Stimulated activated CD4-positive, alpha-beta T cell treated with anti-CD3 and anti-CD28 coated beads, Interleukin-12 subunit alpha, Interleukin-12 subunit beta, amount 100 ng/mL, for 24 hours (primary cell): ENCODE results near the gene ADAT1.
"Not testable (repeated sequence)": the region's sequence is repeated elsewhere in the genome, so short reads cannot be mapped to it uniquely, and the experiment has no call there.

ENCODE experiments used
- DNase-seq, 2 experiments: peaks; one replicate each; pipeline ENCODE4 v3.0.0-alpha.2; 2020; ENCODE audit warnings: low read depth in 2 of 2

The ADAT1 gene

DNA sequence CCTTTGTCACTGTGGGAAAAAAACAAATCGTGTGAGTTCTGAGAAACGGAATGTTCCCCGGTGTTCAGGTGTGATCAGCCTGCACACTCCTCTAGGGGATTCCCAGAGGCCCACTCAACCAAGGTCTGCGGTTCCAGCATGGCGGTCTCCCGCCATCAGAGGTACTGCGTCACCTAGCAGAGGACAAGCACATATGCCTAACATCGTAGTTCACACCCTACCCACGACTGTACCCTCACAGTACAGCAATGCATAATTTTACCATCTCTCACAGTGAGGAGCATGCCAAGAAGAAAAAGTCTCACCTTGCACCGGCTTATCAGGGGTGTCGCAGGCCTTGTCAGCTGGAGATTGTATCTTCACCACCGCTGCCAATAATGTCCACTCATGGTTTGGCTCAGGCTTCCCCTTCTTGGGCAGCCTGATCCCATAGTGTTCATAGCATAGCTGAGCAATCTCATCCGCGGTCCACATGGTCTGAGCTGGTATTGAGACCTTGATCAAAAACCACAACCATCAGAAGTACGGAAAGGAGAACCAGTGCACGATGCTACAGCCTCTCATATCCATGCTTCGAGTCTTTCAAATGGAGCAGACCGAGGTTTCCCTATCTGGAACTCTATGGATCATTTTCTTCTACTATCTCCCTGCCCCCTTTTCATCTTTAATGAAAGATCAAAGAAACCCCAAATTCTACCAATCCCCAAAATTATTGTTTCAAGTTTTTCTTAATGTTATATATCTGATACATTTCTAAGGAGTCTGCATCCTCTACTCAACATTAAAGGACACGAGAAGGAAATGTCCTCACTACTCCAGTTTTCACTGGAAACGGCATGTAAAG is 2.5 kb downstream of the ADAT1 start:
- DNase-seq, result no peak

DNA sequence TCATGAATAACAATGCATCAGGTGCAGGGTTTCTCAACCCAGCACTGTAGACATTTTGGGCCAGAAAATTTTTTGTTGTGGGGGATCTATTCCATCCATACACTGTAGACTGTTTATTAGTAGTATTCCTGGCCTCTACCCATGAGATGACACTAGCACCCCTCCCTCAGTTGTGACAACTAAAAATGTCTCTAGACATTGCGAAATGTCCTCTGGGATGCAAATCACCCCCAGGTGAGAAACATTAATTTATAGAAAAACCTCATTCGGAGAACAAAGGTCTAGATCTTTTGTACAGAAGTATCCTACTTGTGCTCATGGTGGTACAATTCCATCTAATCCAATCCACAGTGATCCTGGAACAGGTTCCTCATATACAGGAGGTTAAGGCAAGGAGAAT is 4.3 kb downstream of the ADAT1 start:
- no peak for DNase-seq

DNA sequence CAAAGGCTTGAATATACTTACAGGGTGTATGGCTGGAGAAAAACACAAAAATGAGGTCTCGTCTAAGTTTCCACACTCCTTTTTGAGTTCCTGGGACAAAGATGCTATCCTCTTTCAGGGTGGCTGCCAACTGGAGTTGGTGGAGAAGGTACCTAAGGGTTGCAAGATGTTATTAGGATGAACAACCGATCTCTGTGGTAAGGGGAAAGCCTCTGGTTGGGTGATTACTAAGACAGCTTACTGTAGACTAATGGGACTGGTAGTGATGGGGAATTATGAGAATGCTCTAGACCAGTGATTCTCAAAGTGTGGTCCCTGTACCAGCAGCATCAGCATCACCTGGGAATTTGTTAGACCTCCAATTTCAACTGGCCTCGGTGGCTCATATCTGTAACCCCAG is 6.0 kb downstream of the ADAT1 start:
- DNase-seq, result no peak

DNA sequence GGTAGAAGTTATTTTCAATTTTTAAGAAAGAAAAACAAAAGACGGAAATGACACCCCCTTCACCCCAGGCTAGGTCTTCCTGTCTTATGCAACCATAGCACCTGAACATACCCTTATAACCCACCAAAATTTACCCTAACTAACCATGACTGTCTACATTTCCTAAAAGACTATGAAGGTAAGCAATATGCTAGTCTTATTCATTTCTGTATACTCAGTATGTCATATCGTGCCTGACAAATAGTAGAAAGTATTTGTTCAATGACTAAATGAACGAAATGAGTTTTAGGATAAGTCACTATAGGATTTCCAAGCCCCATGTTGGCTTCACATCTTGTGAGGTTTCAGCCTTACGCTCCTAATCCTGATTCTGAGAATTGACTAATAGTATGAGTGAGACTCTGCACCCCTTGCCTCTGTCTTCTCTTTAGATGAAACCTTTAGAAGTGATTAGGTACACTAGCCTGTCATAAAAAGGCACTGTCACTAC is 6.5 kb downstream of the ADAT1 start:
- no peak for DNase-seq

DNA sequence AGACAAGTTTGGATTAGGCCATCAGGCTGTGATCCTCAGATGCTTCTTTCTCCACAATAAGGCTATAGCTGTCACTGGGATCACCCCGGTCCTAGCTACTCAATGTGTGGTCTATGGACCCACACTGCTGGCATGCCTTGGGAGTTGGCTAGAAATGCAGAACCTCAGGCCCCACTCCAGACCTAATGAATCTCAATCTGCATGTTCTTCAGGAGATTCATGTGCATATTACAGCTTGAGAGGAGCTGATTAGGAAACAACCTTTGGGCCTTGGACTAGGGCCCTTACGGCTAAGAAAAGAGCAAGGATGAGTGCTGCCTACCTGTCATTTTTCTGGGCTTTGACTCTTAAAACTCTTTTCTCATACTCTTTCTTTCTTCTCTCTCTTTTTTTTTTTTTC is 7.5 kb downstream of the ADAT1 start:
- DNase-seq, result no peak

DNA sequence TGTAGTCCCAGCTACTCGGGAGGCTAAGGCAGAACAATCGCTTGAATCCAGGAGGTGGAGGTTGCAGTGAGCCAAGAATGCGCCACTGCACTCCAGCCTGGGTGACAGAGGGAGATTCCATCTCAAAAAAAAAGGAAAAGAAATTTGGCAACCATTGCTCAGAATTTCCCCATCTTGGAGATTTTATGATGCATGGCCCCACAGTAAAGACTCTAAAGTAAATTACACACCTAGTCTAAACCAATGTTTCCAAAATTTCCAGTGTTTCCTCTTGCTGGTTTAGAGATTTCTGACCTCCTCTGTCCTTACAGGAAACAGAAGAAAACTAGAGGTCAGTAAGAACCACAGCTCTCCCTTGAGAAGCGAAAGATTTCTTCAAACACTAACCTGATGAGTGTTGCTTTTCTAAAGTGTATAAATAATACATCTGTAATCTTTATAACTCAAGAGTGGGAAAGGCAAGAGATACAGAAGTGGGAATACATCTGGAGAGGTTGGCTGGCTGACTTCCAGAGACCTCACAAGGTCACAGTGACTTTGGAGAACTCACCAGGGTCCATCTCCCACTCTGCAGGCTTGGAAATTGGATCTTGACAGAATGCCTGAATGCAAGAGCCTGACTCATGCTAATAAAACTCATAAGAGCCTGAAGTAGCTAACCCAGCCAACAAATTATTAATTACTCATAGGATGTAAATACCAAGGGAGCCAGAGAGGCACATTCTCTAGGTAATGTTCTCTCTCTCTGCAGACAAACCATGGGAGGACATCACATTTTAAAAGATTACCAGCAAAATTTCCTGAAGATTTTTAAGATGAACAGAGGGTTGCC is 8.8 kb downstream of the ADAT1 start:
- DNase-seq, result no peak

DNA sequence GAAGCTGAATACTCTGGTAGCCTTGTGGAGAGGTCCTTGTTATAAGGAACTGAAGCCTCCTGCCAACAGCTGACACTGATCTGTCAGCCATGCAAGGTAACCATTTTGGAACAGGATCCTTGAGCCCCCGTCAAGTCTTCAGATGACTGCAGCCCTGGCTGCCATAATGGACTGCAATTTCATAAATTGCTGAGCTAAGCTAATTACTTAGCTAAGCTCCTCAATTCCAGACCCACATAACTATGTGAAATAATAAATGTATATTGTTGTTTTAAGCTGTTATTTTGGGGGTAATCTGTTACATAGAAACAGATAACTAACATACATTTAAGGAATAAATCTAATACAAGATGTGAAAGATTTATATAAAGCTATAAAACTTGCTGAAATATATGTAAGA is 16.6 kb downstream of the ADAT1 start:
- no peak for DNase-seq

DNA sequence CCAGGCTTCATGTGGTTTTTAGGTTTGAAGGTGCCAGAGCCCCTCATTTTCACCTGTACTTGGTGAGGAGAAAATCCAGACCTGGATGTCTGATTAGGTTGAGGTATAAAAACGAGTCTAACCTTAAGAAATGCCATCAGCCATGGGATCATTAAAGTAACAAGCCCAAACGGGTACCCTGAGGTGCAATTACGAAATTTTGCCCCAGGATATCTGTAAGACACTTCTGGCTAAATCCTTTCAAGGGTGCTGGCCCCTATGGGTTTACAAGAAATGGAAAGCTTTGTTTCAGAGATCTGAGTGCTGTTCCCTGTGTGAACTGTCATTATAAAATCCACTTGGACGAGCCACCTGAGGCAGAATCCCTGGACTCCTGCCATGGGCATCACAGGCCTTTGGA is 19.8 kb downstream of the ADAT1 start:
- DNase-seq, result no peak

DNA sequence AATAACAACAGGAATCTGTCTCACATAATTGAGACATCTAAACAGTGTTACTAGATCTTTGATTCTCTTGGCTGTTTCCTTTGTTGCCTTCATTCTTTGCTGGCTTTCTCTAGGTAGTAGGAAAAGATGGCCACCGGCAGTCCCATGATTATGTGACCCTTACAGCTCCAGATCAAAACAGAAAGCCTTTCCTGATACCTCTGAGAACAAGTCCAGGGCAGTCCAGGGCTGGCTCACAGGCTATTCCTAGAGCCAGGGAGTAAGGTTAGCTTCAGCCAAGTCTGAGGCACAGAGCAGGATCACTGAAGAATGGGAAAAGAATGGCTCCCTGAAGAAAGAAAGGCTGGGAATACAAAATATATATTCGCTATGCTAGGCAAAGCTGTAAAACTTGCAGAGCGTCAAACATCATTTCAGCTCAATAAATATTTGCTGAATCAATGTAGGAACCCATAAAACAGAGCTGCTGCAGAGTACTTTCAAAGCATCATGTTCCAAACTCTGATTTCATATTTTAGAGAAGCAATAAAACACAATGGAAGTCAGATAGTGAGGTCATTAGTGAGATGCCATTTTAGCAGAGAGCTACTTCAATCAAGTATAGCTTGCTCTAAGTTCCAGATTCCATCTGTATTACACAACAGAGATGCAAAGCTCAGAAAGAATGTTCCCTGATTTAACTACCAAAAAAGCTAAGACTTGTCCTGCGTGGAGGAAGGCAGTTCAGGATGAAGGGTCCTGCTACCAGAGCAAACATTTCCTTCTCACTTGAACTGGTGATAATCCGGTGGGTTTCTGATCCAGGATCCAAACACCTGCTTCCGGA is 23.4 kb downstream of the ADAT1 start:
- no peak for DNase-seq

DNA sequence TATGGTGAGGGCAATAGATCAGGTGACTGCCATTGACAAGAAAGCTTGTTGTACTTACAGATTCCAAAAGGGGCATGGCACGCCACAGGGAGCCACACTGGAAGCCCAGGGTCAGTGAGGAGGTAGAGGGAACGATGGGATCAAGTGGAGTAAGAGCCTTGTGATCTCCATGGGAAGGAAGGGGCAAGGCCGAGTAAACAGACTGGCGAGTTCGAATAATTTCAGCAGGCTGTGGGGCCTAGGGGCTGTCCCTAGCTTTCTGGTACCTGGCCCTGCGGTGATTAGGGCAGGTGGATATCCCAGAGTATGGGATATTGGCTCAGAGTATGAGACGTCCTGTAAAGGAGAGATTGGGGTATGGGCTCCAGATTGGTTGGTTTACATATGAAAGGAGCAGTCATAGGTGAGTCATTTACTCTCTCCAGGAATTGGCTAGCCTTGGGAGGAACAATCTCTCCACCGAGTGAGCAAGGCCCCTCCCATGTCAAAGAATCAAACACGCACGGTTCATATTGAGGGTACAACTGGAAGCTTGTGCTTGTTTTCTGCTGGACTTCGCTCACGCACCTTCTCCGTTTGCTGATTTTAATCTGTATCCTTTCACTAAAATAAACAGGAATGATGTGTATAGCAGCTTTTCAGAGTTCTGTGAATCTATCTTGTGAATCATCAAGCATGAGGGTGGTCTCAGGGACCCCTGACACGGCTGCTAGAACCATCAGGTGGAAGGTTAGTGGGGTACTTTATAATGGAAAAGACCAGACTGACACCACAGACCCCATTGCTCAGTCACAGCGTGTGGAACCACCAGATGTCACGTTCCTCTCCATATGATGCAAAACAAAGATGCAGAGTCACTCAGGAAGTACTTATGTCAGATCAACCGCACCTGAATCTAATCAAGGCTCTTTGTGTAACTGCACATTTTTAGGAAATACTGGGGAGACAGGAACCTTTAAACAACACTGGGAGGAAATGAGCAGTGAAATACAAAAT is 29.0 kb downstream of the ADAT1 start:
- DNase-seq, result no peak

DNA sequence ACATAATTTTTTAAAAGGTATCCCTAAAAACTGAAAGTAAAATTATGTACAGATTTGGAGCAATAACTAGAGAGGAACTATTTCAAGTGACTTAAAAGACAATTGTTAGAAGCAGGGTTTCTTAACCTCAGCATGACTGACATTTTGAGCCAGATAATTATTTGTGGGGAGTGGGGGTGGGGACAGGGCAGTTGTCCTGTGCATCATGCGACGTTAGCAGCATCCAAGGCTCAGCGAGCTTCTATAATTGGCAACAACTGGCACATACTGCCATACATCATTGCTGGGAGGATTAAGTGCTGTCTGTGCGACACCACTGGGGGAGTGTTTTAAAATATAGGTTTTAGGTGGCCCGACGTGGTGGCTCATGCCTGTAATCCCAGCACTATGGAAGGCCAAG is 29.8 kb downstream of the ADAT1 start:
- DNase-seq, result no peak

DNA sequence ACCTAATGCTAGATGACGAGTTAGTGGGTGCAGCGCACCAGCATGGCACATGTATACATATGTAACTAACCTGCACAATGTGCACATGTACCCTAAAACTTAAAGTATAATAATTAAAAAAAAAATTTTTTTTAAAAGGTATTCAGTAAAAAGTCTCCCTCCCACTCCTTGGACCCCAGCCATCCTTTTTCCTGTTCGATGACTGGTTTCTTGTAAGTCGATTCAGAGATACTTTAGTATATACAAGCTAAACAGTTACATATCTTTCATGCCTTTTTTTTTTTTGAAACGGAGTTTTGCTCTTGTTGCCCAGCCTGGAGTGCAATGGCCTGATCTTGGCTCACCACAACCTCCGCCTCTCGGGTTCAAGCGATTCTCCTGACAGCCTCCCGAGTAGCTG is 31.2 kb downstream of the ADAT1 start:
- DNase-seq, result not testable (repeated sequence)

DNA sequence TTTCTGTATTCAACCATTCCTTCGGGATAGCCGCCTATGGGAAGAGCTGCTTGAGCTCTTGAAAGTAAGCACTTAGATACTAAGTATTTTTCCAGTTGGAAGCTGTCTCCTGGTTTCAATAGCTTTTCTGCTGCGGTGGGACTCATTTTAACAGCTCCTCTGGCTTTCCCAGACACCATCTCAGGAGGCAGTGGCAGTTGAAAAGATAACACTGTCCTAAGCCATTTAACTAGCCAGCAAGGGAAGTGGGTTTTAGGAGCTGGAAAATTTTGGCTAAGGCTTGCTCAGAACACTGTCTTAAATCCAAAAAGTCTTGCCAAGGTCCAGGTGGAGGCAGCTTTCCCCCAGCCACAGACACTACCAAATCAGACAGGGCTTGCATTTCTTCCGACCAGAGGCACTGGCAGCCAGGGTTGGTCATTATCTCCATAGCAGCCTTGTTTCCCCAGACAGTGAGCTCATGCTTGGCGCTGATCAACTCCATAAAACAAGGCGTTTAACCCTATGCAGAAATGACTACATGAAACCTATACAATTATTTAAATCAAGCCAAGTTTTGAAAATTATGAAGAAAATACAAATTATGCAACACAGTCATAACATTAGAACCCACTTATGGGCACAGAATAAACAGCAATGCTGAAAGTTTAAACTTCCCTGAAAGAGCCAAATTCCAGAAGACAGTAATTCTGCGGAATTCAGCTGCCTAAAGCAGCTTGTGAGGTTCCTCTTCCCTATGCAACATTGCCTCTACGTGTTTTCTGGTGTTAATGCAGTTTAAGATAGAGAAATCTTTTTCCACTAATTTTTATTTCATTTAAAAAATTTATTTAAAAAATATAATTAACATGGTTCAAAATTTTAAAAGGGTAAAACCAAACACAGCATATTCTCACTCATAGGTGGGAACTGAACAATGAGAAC is 31.9 kb downstream of the ADAT1 start:
- no peak for DNase-seq

DNA sequence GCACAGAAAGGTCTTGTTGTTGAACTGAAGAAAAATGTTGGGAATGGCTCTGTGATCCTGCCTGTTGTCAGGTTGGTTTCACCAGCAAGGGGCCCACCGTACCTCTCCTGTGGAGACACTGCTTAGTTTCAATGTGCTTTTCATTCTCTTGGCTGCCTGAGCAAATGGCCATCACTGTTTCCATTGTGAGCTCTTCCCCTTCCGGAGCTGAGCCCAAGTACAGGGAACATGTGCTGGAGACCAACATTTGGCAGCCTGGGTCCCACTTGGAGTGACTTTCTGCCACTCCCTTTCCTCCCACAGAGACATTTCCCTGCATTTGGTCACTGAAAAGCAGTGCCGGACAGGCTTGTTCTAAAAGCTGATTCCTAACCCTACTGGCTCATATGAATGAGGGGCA is 33.8 kb downstream of the ADAT1 start:
- DNase-seq, result no peak

DNA sequence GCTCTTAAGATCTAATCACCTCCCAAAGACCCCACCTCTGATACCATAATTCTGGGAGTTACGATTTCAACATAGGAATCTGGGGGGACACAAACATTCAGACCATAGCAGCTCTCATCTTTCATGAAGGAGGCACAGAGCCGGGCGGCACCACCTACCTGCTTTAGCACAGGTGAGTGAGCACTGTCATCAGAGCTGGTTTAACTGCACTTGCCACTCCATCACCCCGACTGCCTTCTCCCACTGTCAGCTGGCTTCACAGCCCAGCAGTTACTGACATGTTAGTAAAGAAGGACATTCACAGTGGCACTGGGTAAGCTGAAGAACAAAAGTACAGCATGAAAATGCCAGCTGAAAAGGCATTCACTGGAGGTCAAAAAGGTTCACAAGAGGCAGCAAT is 34.4 kb downstream of the ADAT1 start:
- DNase-seq, result no peak

DNA sequence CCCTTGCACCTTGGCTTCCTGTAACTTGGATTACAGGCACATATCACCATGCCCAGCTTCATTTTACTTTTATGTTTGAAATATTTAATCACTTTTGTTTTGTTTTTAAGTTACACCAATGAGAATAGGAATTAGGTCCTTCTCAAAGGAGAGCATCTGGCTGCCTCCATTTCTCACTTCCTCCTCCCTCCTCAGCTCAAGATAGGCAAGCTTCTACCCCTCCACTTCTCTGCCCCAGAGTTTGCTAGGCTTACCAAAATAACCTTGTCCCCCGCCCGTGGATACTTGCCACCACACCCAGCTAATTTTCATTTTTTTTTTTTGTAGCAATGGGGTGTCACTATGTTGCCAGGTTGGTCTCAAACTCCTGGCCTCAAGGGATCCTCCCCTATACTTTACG is 39.0 kb downstream of the ADAT1 start:
- DNase-seq, result no peak

DNA sequence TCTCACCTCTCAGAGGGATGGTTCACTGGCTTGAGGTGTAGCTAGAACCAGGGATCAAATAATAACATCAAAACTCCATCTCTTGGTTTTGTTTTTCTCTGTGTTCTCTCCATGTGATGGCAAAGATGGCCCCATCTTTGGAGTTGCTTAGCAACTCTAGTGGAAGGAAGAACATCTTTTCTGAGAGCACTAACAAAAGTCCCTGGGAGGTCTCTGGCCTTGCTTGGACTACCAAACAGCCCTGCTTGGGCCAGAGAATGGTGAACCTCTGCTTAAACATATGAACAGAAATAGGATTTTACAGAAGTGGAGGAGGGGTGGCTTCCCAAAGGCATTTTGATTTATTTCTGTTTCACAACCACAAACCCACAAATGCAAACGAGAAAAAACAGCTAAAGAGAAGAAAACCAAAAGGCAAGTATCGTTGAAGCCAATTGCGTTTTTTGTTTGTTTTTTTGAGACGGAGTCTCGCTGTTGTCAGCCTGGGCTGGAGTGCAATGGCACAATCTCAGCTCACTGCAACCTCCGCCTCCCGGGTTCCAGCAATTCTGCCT is 43.7 kb downstream of the ADAT1 start:
- DNase-seq, result no peak

DNA sequence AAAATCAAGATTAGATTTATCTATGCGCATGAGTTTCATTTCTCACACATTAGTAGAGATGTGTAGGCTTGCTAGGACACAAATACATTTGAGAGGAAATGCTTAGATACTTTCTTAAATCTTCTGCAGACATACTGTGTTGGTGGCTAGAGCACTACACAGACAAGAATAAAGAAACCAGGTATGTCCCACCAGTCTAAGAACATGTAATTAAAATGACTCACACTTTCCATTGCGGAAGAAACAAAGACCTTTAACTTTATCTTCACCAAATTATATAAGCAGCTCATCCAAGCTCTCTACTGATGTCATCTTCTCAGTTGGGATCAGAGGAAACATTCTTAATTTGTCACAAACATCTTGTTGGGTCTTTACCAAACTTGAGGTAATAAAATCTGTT is 44.4 kb downstream of the ADAT1 start:
- no peak for DNase-seq

DNA sequence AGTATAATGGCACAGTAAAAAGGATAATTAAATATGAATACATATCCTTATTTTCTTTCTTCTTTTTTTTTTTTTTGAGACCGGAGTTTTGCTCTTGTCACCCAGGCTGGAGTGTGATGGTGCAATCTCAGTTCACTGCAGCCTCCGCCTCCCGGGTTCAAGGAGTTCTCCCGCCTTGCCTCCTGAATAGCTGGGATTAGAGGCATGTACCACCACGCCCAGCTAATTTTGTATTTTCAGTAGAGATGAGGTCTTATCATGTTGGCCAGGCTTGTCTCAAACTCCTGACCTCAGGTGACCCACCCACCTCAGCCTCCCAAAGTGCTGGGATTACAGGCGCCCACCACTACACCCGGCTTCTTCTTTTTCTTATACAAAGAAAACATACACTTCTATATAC is 44.9 kb downstream of the ADAT1 start:
- DNase-seq, result no peak
